SK-N-SH (cell line): ENCODE results near the gene GSG1. TPM values are rescaled to one million over a fixed set of nuclear protein-coding genes. Genes with fewer than 3 reads are reported as not detected.

Experiments used
- CTCF ChIA-PET: fragments of 300-600, 350-600 bp; formaldehyde crosslinking; extraction: SDS; loops from one replicate; lab custom pipeline; 2021; lab: Yijun Ruan, JAX
- POLR2A ChIA-PET: fragments of 350-600 bp; sonication (Branson Sonifier 250); formaldehyde crosslinking; extraction: SDS; loops from one replicate; lab custom pipeline; 2020; ENCODE audit warnings: antibody characterized with exemption, inconsistent platforms; lab: Yijun Ruan, JAX
- DNase-seq: peaks from one replicate; pipeline ENCODE4 v3.0.0; 2012
- H2AFZ ChIP-seq: fragments of 200-600 bp; sonication (generic); 2 replicates; pipeline ENCODE4 v1.8.1; 2016; ENCODE audit warnings: antibody characterized with exemption, mild to moderate bottlenecking, low read depth
- H3F3A ChIP-seq: fragments of 200-600 bp; sonication (generic); replicated peaks from 2 replicates; pipeline ENCODE3; 2016; ENCODE audit warnings: antibody characterized with exemption, mild to moderate bottlenecking; ENCODE audit not compliant: insufficient read depth
- H3K27ac ChIP-seq, 2 experiments: fragments of 200-500 bp in 1 of 2; fragments of 200-600 bp in 1 of 2; sonication (Bioruptor generic) in 1 of 2; sonication (generic), shearing (Covaris generic) in 1 of 2; 2 replicates each; pipeline versions ENCODE4 v1.5.1 to v1.6.1; 2014 to 2016; ENCODE audit warnings: low read depth in 2 of 2, inconsistent platforms in 1 of 2, low read length in 1 of 2, mild to moderate bottlenecking in 1 of 2, mixed read lengths in 1 of 2
- H3K27me3 ChIP-seq: fragments of 200-600 bp; sonication (generic), shearing (Covaris generic); 2 replicates; pipeline ENCODE4 v1.6.1; 2016; ENCODE audit warnings: mixed run types; ENCODE audit not compliant: insufficient read depth
- H3K36me3 ChIP-seq, 2 experiments: fragments of 200-500 bp in 1 of 2; fragments of 200-600 bp in 1 of 2; sonication (Bioruptor generic) in 1 of 2; sonication (generic) in 1 of 2; replicated peaks in 1 of 2; 2 replicates each; pipeline versions ENCODE3 to v1.5.1; 2014 to 2016; ENCODE audit warnings: low read length in 1 of 2, mild to moderate bottlenecking in 1 of 2; ENCODE audit not compliant: insufficient read depth in 2 of 2, control insufficient read depth in 1 of 2
- H3K4me1 ChIP-seq, 2 experiments: fragments of 200-500 bp in 1 of 2; fragments of 200-600 bp in 1 of 2; sonication (Bioruptor generic) in 1 of 2; sonication (generic), shearing (Covaris generic) in 1 of 2; 2 replicates each; pipeline versions ENCODE4 v1.5.1 to v1.6.1; 2014 to 2016; ENCODE audit warnings: low read depth in 1 of 2, low read length in 1 of 2, mixed run types in 1 of 2; ENCODE audit not compliant: insufficient read depth in 2 of 2, control insufficient read depth in 1 of 2
- H3K4me2 ChIP-seq: fragments of 200-600 bp; sonication (generic), shearing (Covaris generic); 2 replicates; pipeline ENCODE4 v1.6.1; 2017; ENCODE audit warnings: mixed run types
- H3K4me3 ChIP-seq, 2 experiments: fragments of 200-500 bp in 1 of 2; fragments of 200-600 bp in 1 of 2; sonication (Bioruptor generic) in 1 of 2; sonication (generic), shearing (Covaris generic) in 1 of 2; 2 replicates each; pipeline versions ENCODE4 v1.5.1 to v1.8.1; 2014 to 2016; ENCODE audit warnings: low read depth in 2 of 2, inconsistent platforms in 1 of 2, low read length in 1 of 2, mild to moderate bottlenecking in 1 of 2, mixed read lengths in 1 of 2, moderate library complexity in 1 of 2
- H3K79me2 ChIP-seq: fragments of 200-600 bp; sonication (generic); 2 replicates; pipeline ENCODE4 v1.8.1; 2017; ENCODE audit warnings: mild to moderate bottlenecking; ENCODE audit not compliant: insufficient read depth
- H3K9ac ChIP-seq: fragments of 200-600 bp; sonication (generic); 2 replicates; pipeline ENCODE4 v1.6.1; 2017; ENCODE audit warnings: mixed run types
- H3K9me2 ChIP-seq: fragments of 200-600 bp; sonication (generic); 2 replicates; pipeline ENCODE4 v1.6.1; 2017; ENCODE audit warnings: mixed run types
- H3K9me3 ChIP-seq: fragments of 200-600 bp; sonication (generic); 2 replicates; pipeline ENCODE4 v1.6.1; 2017; ENCODE audit warnings: mixed run types, mild to moderate bottlenecking, moderate library complexity
- H4K20me1 ChIP-seq: fragments of 200-600 bp; sonication (generic); 2 replicates; pipeline ENCODE4 v1.6.1; 2017; ENCODE audit warnings: mild to moderate bottlenecking, mixed run types; ENCODE audit not compliant: insufficient read depth
- CHD2 ChIP-seq: fragments of 150-350 bp; IDR thresholded peaks from 2 replicates; pipeline ENCODE4 v1.6.1; 2018; ENCODE audit warnings: low read length; ENCODE audit not compliant: partially characterized antibody
- CTCF ChIP-seq: fragments of 200-600 bp; sonication (generic); IDR thresholded peaks from 2 replicates; pipeline ENCODE4 v1.6.1; 2017; ENCODE audit warnings: antibody characterized with exemption, mild to moderate bottlenecking, moderate library complexity
- EP300 ChIP-seq, 2 experiments: IDR thresholded peaks; 2 replicates each; pipeline versions ENCODE4 v1.4.0 to v1.6.1; 2012; ENCODE audit warnings: borderline replicate concordance in 1 of 2, low read depth in 1 of 2, low read length in 1 of 2
- FOSL2 ChIP-seq: IDR thresholded peaks from 2 replicates; pipeline ENCODE4 v1.4.0; 2012; ENCODE audit warnings: low read depth, mild to moderate bottlenecking, moderate library complexity, borderline replicate concordance
- FOXM1 ChIP-seq: IDR thresholded peaks from 2 replicates; pipeline ENCODE4 v1.4.0; 2012; ENCODE audit warnings: low read depth, mild to moderate bottlenecking
- IRF3 ChIP-seq: fragments of 150-350 bp; IDR thresholded peaks from 2 replicates; pipeline ENCODE4 v1.6.1; 2016; ENCODE audit warnings: mild to moderate bottlenecking, low read depth, low read length
- JUND ChIP-seq: IDR thresholded peaks from 2 replicates; pipeline ENCODE4 v1.4.0; 2012
- MAX ChIP-seq: IDR thresholded peaks from 2 replicates; pipeline ENCODE4 v1.4.0; 2012; ENCODE audit warnings: low read depth
- NRF1 ChIP-seq: IDR thresholded peaks from 2 replicates; pipeline ENCODE4 v1.6.1; 2012; ENCODE audit warnings: low read depth, mild to moderate bottlenecking, low read length
- PBX3 ChIP-seq: IDR thresholded peaks from 2 replicates; pipeline ENCODE4; 2012
- POLR2AphosphoS5 ChIP-seq: IDR thresholded peaks from 2 replicates; pipeline ENCODE4 v1.6.1; 2012; ENCODE audit warnings: low read depth, low read length
- RAD21 ChIP-seq: IDR thresholded peaks from 2 replicates; pipeline ENCODE4 v1.6.1; 2012; ENCODE audit warnings: mild to moderate bottlenecking, low read length
- RFX5 ChIP-seq: IDR thresholded peaks from 2 replicates; pipeline ENCODE4 v1.6.1; 2012; ENCODE audit warnings: mild to moderate bottlenecking, improper control_type of control experiment, low read length
- RXRA ChIP-seq: IDR thresholded peaks from 2 replicates; pipeline ENCODE4 v1.4.0; 2012; ENCODE audit warnings: low read depth, mild to moderate bottlenecking, borderline replicate concordance
- SIN3A ChIP-seq: IDR thresholded peaks from 2 replicates; pipeline ENCODE4 v1.6.1; 2012; ENCODE audit warnings: low read depth, mild to moderate bottlenecking, low read length, moderate library complexity, borderline replicate concordance
- TAF1 ChIP-seq: IDR thresholded peaks from 2 replicates; pipeline ENCODE4 v1.6.1; 2012; ENCODE audit warnings: low read depth, mild to moderate bottlenecking, low read length, moderate library complexity, borderline replicate concordance
- TCF12 ChIP-seq: IDR thresholded peaks from 2 replicates; pipeline ENCODE4 v1.4.0; 2012
- TEAD4 ChIP-seq: IDR thresholded peaks from 2 replicates; pipeline ENCODE4 v1.4.0; 2012; ENCODE audit warnings: mild to moderate bottlenecking, borderline replicate concordance; ENCODE audit not compliant: insufficient read depth
- WGBS: methylation state at CpG from one replicate; pipeline ENCODE4 v1.1.6; 2017; ENCODE audit warnings: low lambda C conversion rate; 5-methylcytosine and 5-hydroxymethylcytosine counted together
- polyA plus RNA-seq, 3 experiments: library from polyadenylated mRNA; depleted of rRNA; stranded (reverse); fragments of >200 nt; gene quantifications; 2 replicates each; pipeline ENCODE4 v1.2.3, GENCODE V29; 2012

The GSG1 gene
- polyA plus RNA-seq, 1 of the 3 experiments (the other 2 are of a cell fraction), result 0.39 TPM

- CTCF ChIA-PET, result interaction anchor here (1.0 to 1.5 kb wide), 3 partner anchors 15 to 23 kb away, joined by 3 to 4 read pairs (median 4); no protein-coding TSS in a partner anchor
- Histone ChIP-seq H4K20me1 (no peaks in the 10 kb centered on the region), H2AFZ (no peak overlapping the region), H3K36me3 (peaks cover 0 to 2% of the 10 kb centered on the region in 2 experiments), H3K9me3 (no peaks in the 10 kb centered on the region), H3K79me2 (no peaks in the 10 kb centered on the region), H3K27ac (no peak overlapping the region), H3K4me3 (no peak overlapping the region), H3K9ac (no peak overlapping the region), H3K9me2 (no peaks in the 10 kb centered on the region), H3K4me1 (0 out of 4 replicates have a peak, but pooled peaks cover 0 to 5% of the 10 kb centered on the region in 2 experiments), H3K27me3 (no peaks in the 10 kb centered on the region), H3K4me2 (no peak overlapping the region), H3F3A (no peaks in the 10 kb centered on the region)
- TF ChIP-seq RFX5 (no peak), IRF3 (no peak), RAD21 (no peak), CHD2 (no peak), TEAD4 (no peak), POLR2AphosphoS5 (no peak), SIN3A (no peak), NRF1 (no peak), TAF1 (no peak), RXRA (no peak), TCF12 (no peak), EP300 (IDR thresholded peaks at IDR 0.05; ENCODE audit: borderline replicate concordance in 1 of 2, low read depth in 1 of 2, low read length in 1 of 2) (no peak), MAX (no peak), FOXM1 (no peak), JUND (no peak), CTCF (no peak), PBX3 (no peak), FOSL2 (no peak)
- DNase-seq, result no peak
- POLR2A ChIA-PET, result no interaction called here
- WGBS, result 91% methylated on average over 8 of the region's 8 CpGs
Measured at GRCh38 chr12:13079440-13079906, 24.0 kb downstream of the GSG1 start.
